Liver (tissue), 9 donors: ENCODE results near the gene HLCS. TPM values are rescaled to one million over a fixed set of nuclear protein-coding genes. Genes with fewer than 3 reads are reported as not detected.

Experiments used
- DNase-seq: peaks from one replicate; pipeline ENCODE4 v3.0.0-alpha.2; 2017; ENCODE audit warnings: low spot score
- H3K27ac ChIP-seq, 2 donors: one replicate each; pipeline ENCODE4 v1.7.0; 2013; ENCODE audit warnings: inconsistent platforms in 2 of 2, low read length in 2 of 2, control low read depth in 1 of 2, low read depth in 1 of 2, mild to moderate bottlenecking in 1 of 2
- H3K27me3 ChIP-seq, 4 donors: one replicate each; pipeline versions ENCODE4 v1.6.1 to v1.7.0; 2013; ENCODE audit warnings: low read length in 3 of 4, inconsistent platforms in 1 of 4, mild to moderate bottlenecking in 1 of 4, moderate library complexity in 1 of 4; ENCODE audit not compliant: control insufficient read depth in 4 of 4, insufficient read depth in 4 of 4
- H3K36me3 ChIP-seq, 4 donors: one replicate each; pipeline versions ENCODE4 v1.6.1 to v1.7.0; 2013; ENCODE audit warnings: low read length in 3 of 4, mild to moderate bottlenecking in 3 of 4, low read depth in 1 of 4, moderate library complexity in 1 of 4; ENCODE audit not compliant: control insufficient read depth in 4 of 4, insufficient read depth in 3 of 4
- H3K4me1 ChIP-seq, 4 donors: one replicate each; pipeline versions ENCODE4 v1.6.1 to v1.7.0; 2013; ENCODE audit warnings: low read length in 3 of 4, mild to moderate bottlenecking in 3 of 4, moderate library complexity in 1 of 4; ENCODE audit not compliant: control insufficient read depth in 4 of 4, insufficient read depth in 4 of 4
- H3K4me3 ChIP-seq, 3 donors: one replicate each; pipeline versions ENCODE4 v1.6.1 to v1.7.0; 2013; ENCODE audit warnings: low read length in 3 of 3, control low read depth in 1 of 3, low read depth in 1 of 3, mild to moderate bottlenecking in 1 of 3
- H3K9ac ChIP-seq, 2 donors: one replicate each; pipeline ENCODE4 v1.7.0; 2013; ENCODE audit warnings: low read length in 2 of 2, mild to moderate bottlenecking in 2 of 2, moderate library complexity in 2 of 2, control low read depth in 1 of 2, low read depth in 1 of 2
- H3K9me3 ChIP-seq, 4 donors: one replicate each; pipeline versions ENCODE4 v1.6.1 to v1.7.0; 2013; ENCODE audit warnings: low read length in 3 of 4; ENCODE audit not compliant: control insufficient read depth in 4 of 4
- EGR1 ChIP-seq, 2 donors: IDR thresholded peaks; 2 replicates each; pipeline ENCODE4 v1.6.1; 2016 to 2018; ENCODE audit warnings: antibody characterized with exemption in 2 of 2, low read depth in 2 of 2
- FOXA1 ChIP-seq: IDR thresholded peaks from 2 replicates; pipeline ENCODE4 v1.6.1; 2016; ENCODE audit warnings: antibody characterized with exemption
- FOXA2 ChIP-seq: IDR thresholded peaks from 2 replicates; pipeline ENCODE4 v1.6.1; 2016; ENCODE audit warnings: antibody characterized with exemption
- GABPA ChIP-seq, 2 donors: IDR thresholded peaks in 1 of 2; conservative IDR thresholded peaks in 1 of 2; 2 replicates each; pipeline ENCODE4 v1.6.1; 2016; ENCODE audit warnings: antibody characterized with exemption in 2 of 2, mild to moderate bottlenecking in 1 of 2, moderate library complexity in 1 of 2
- HNF4A ChIP-seq, 2 donors: conservative IDR thresholded peaks; 2 replicates each; pipeline ENCODE4 v1.6.1; 2016; ENCODE audit warnings: antibody characterized with exemption in 2 of 2, mild to moderate bottlenecking in 2 of 2
- HNF4G ChIP-seq: IDR thresholded peaks from 2 replicates; pipeline ENCODE4 v1.6.1; 2016; ENCODE audit warnings: antibody characterized with exemption
- JUND ChIP-seq, 2 donors: IDR thresholded peaks; 2 replicates each; pipeline ENCODE4 v1.6.1; 2016; ENCODE audit warnings: antibody characterized with exemption in 2 of 2
- MAX ChIP-seq: IDR thresholded peaks from 2 replicates; pipeline ENCODE4 v1.6.1; 2016; ENCODE audit warnings: antibody characterized with exemption
- NR2F2 ChIP-seq: IDR thresholded peaks from 2 replicates; pipeline ENCODE4 v1.6.1; 2016; ENCODE audit warnings: antibody characterized with exemption
- RAD21 ChIP-seq, 2 donors: IDR thresholded peaks; 2 replicates each; pipeline ENCODE4 v1.6.1; 2016; ENCODE audit warnings: antibody characterized with exemption in 2 of 2, mild to moderate bottlenecking in 2 of 2
- RXRA ChIP-seq, 2 donors: IDR thresholded peaks; 2 replicates each; pipeline ENCODE4 v1.6.1; 2017 to 2018; ENCODE audit warnings: antibody characterized with exemption in 2 of 2, mild to moderate bottlenecking in 1 of 2
- SP1 ChIP-seq: IDR thresholded peaks from 2 replicates; pipeline ENCODE4 v1.6.1; 2018; ENCODE audit warnings: antibody characterized with exemption, mild to moderate bottlenecking
- TAF1 ChIP-seq: conservative IDR thresholded peaks from 2 replicates; pipeline ENCODE4 v1.6.1; 2016; ENCODE audit warnings: antibody characterized with exemption, mild to moderate bottlenecking
- YY1 ChIP-seq: IDR thresholded peaks from 2 replicates; pipeline ENCODE4 v1.6.1; 2016; ENCODE audit warnings: antibody characterized with exemption, mild to moderate bottlenecking
- ZBTB33 ChIP-seq: IDR thresholded peaks from 2 replicates; pipeline ENCODE4 v1.6.1; 2016; ENCODE audit warnings: antibody characterized with exemption
- WGBS: extraction: QIAGEN DNeasy Blood & Tissue Kit; methylation state at CpG from one replicate; pipeline ENCODE4 v1.1.7; 2013; 5-methylcytosine and 5-hydroxymethylcytosine counted together
- polyA plus RNA-seq, 2 donors: library from polyadenylated mRNA; stranded (reverse) in 1 of 2; unstranded in 1 of 2; fragments of 200-250 nt in 1 of 2; fragments of >200 nt in 1 of 2; fragmentation: Nextera tagmentation in 1 of 2; extraction: Ambion mirVana in 1 of 2; gene quantifications; one replicate each; pipeline versions ENCODE4 v1.2.1 to v1.2.3, GENCODE V29; 2013 to 2015
- total RNA-seq, 2 donors: library from RNA; depleted of rRNA; stranded (reverse); fragments of >200 nt; gene quantifications; one replicate each; pipeline ENCODE4 v1.2.3, GENCODE V29; 2014
- TF ChIP-seq, protein P1 (sequence below): IDR thresholded peaks from 2 replicates; pipeline ENCODE4 v1.6.1; 2016; ENCODE audit warnings: antibody characterized with exemption
- TF ChIP-seq, protein P2 (sequence below): IDR thresholded peaks from 2 replicates; pipeline ENCODE4 v1.6.1; 2016; ENCODE audit warnings: antibody characterized with exemption, mild to moderate bottlenecking
- donor health status: healthy.
- donor health status: healthy.
- donor health status: healthy.
- donor health status: healthy.
- donor health status: healthy.

Gene HLCS
- total and polyA plus RNA-seq, 4 donors, result 6.6 to 22.5 (median 8.3) TPM

GRCh38 chr21:36904093-36904666 lies 62.3 kb downstream of the HLCS start:
- DNase-seq, result no peak
- peaks cover 0 to 1% (median 0%) of the 10 kb centered on the region in 4 donors for H3K36me3 ChIP-seq
- H3K27ac ChIP-seq, result no peak overlapping the region
- no peaks in the 10 kb centered on the region for H3K9me3 ChIP-seq
- no peaks in the 10 kb centered on the region for H3K27me3 ChIP-seq
- WGBS, result 95% methylated on average over 3 of the region's 3 CpGs
- no peak overlapping the region for H3K9ac ChIP-seq
- no peak overlapping the region for H3K4me3 ChIP-seq
- TF ChIP-seq, protein P1, sequence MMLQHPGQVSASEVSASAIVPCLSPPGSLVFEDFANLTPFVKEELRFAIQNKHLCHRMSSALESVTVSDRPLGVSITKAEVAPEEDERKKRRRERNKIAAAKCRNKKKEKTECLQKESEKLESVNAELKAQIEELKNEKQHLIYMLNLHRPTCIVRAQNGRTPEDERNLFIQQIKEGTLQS, result no peak
- no peak for TF ChIP-seq HNF4A (conservative IDR thresholded peaks at IDR 0.05)
- no peak for TF ChIP-seq RXRA (IDR thresholded peaks at IDR 0.05)
- no peak for TF ChIP-seq JUND (IDR thresholded peaks at IDR 0.05)
- TF ChIP-seq HNF4G, result no peak
- TF ChIP-seq YY1, result no peak
- TF ChIP-seq RAD21 (IDR thresholded peaks at IDR 0.05), result no peak
- TF ChIP-seq, protein P2, sequence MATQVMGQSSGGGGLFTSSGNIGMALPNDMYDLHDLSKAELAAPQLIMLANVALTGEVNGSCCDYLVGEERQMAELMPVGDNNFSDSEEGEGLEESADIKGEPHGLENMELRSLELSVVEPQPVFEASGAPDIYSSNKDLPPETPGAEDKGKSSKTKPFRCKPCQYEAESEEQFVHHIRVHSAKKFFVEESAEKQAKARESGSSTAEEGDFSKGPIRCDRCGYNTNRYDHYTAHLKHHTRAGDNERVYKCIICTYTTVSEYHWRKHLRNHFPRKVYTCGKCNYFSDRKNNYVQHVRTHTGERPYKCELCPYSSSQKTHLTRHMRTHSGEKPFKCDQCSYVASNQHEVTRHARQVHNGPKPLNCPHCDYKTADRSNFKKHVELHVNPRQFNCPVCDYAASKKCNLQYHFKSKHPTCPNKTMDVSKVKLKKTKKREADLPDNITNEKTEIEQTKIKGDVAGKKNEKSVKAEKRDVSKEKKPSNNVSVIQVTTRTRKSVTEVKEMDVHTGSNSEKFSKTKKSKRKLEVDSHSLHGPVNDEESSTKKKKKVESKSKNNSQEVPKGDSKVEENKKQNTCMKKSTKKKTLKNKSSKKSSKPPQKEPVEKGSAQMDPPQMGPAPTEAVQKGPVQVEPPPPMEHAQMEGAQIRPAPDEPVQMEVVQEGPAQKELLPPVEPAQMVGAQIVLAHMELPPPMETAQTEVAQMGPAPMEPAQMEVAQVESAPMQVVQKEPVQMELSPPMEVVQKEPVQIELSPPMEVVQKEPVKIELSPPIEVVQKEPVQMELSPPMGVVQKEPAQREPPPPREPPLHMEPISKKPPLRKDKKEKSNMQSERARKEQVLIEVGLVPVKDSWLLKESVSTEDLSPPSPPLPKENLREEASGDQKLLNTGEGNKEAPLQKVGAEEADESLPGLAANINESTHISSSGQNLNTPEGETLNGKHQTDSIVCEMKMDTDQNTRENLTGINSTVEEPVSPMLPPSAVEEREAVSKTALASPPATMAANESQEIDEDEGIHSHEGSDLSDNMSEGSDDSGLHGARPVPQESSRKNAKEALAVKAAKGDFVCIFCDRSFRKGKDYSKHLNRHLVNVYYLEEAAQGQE, result no peak
- TF ChIP-seq TAF1, result no peak
- H3K4me1 ChIP-seq, result no peaks in the 10 kb centered on the region

DNA sequence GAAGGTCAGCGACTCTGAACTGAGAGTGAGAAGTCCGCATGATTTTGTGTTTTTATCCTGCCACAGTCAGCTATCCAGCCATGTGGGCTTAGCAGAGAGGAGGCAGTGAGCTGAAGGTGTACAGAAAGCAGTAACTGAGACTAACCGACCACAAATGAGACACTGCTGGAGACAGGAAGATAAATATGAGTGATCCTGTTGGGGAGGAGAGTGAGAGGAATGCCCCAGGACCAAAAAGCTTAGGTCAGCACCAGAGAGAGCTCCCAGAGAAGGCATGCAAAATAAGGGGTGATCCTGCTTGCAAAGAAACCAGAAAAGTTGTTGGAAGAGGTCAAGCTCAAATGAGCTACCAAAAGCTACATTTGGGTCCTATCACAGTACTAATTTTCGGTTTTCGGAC lies 63.7 kb downstream of the HLCS start:
- no peak for DNase-seq

DNA sequence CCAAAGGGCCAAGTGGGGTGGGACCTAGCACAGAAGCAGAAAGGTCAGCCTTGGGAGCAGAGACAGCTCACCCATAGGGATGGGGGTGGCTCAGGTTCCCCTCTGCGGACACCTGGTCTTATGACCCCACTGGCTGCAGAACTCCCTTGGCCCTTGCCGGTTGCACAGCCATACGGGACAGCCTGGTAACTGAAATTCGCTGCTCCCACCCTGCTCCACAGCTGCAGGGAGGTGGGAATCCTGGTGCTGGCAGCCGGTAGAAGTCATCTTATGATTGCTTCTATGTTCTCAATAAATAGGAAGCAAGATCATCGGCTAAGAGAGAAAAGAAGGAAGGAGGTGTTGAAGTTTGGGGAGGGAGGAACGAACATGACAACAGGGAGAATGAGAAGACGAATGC lies 64.1 kb downstream of the HLCS start:
- Histone ChIP-seq H3K9me3 (no peaks in the 10 kb centered on the region), H3K4me1 (no peaks in the 10 kb centered on the region), H3K4me3 (no peak overlapping the region), H3K9ac (no peak overlapping the region), H3K36me3 (peaks cover 0 to 1% (median 0%) of the 10 kb centered on the region in 4 donors), H3K27ac (no peak overlapping the region), H3K27me3 (no peaks in the 10 kb centered on the region)
- no peak for DNase-seq
- 95% methylated on average over 8 of the region's 8 CpGs for WGBS
- TF ChIP-seq TAF1, result no peak
- no peak for TF ChIP-seq HNF4G
- no peak for TF ChIP-seq ZBTB33
- TF ChIP-seq EGR1 (IDR thresholded peaks at IDR 0.05; ENCODE audit: low read depth in 2 of 2), result no peak
- no peak for TF ChIP-seq HNF4A (conservative IDR thresholded peaks at IDR 0.05)
- no peak for TF ChIP-seq SP1
- no peak for TF ChIP-seq MAX
- no peak for TF ChIP-seq YY1
- TF ChIP-seq NR2F2, result no peak
- no peak for TF ChIP-seq FOXA2
- TF ChIP-seq JUND (IDR thresholded peaks at IDR 0.05), result no peak
- TF ChIP-seq, protein P2, result no peak
- no peak for TF ChIP-seq RAD21 (IDR thresholded peaks at IDR 0.05)
- no peak for TF ChIP-seq RXRA (IDR thresholded peaks at IDR 0.05)
- no peak for TF ChIP-seq FOXA1
- no peak for TF ChIP-seq GABPA (IDR thresholded peaks at IDR 0.05 in 1 of 2, conservative IDR thresholded peaks at IDR 0.05 in 1 of 2)
- TF ChIP-seq, protein P1, result no peak

More for the DNA sequence above, 63.7 kb downstream of the HLCS start:
- H3K27me3 ChIP-seq, result no peaks in the 10 kb centered on the region
- no peaks in the 10 kb centered on the region for H3K4me1 ChIP-seq
- no peak overlapping the region for H3K4me3 ChIP-seq
- H3K27ac ChIP-seq, result no peak overlapping the region
- no peaks in the 10 kb centered on the region for H3K9me3 ChIP-seq
- peaks cover 0 to 1% (median 0%) of the 10 kb centered on the region in 4 donors for H3K36me3 ChIP-seq
- WGBS, result 86% methylated on average over 5 of the region's 5 CpGs
- H3K9ac ChIP-seq, result no peak overlapping the region
- TF ChIP-seq RAD21 (IDR thresholded peaks at IDR 0.05), result no peak
- no peak for TF ChIP-seq FOXA1
